Measurements from ENCODE around the gene TKT. TPM values are rescaled to one million over a fixed set of nuclear protein-coding genes. Genes with fewer than 3 reads are reported as not detected.

TKT gene
- total and polyA plus RNA-seq, 2 of the 8 experiments (the other 6 are each of a cell fraction or from before 2014, with no cell fraction given), result 418 to 986 TPM

DNA sequence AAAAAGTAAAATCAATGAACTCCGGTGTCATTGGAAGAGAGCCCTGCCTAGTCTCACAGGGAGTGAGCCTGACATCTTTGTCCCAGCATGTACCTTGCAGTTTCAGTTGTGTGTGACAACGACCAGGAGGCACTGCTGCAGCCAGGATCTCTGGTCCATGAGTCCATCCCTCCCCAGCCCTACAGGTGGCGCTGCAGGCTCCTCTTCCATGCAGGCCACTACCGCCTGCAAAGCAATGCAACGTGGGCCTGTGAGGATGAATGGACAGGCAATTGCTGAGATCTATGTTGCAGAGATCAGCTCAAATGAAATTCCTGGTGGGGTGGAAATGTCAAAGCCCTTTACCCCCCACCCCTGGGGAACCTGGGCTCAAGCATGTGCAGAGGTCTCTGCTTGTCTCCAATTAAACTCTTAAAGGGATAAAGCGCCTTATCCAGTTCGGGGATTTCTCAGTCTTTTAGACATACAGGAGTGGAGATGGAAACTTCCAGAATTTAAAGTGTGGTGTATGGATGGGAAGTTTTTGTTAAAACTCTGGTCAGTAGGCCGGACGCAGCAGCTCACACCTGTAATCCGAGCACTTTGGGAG, 35.8 kb downstream of the TKT start (continued):
- TF ChIP-seq RFX5 (IDR thresholded peaks at IDR 0.05; ENCODE audit: borderline replicate concordance, low read depth, low read length), result no peak
- no peak for TF ChIP-seq HDAC6 (IDR thresholded peaks at IDR 0.05; ENCODE audit: low read depth, low read length)
- no peak for TF ChIP-seq BCL11A (IDR thresholded peaks at IDR 0.05; ENCODE audit: low read depth in 2 of 2, low read length in 2 of 2)
- no peak for TF ChIP-seq CREB1 (IDR thresholded peaks at IDR 0.05)
- no peak for TF ChIP-seq SIX5 (IDR thresholded peaks at IDR 0.05; ENCODE audit: low read depth, low read length)
- no peak for TF ChIP-seq CHD2 (IDR thresholded peaks at IDR 0.05; ENCODE audit: low read length)
- 0 out of 2 replicates have a peak, but pooled peaks have one; percentile 19 for TF ChIP-seq TBP (IDR thresholded peaks at IDR 0.05; ENCODE audit: low read depth, low read length)
- no peak for TF ChIP-seq TAF7 (optimal IDR thresholded peaks at IDR 0.05; ENCODE audit: borderline replicate concordance, low read depth, low read length)
- no peak for TF ChIP-seq NRF1 (IDR thresholded peaks at IDR 0.05; ENCODE audit: low read depth, low read length)
- TF ChIP-seq NANOG (IDR thresholded peaks at IDR 0.05; ENCODE audit: insufficient read depth, low read depth, low read length, poor library complexity, severe bottlenecking), result no peak
- TF ChIP-seq, protein P1, sequence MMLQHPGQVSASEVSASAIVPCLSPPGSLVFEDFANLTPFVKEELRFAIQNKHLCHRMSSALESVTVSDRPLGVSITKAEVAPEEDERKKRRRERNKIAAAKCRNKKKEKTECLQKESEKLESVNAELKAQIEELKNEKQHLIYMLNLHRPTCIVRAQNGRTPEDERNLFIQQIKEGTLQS (IDR thresholded peaks at IDR 0.05; ENCODE audit: insufficient read depth, low read depth, low read length), result no peak
- TF ChIP-seq EP300 (IDR thresholded peaks at IDR 0.05; ENCODE audit: borderline replicate concordance in 1 of 2, low read depth in 2 of 2, low read length in 2 of 2), result no peak
- no peak for TF ChIP-seq JUND (IDR thresholded peaks at IDR 0.05; ENCODE audit: low read length)
- peak in 2 of 3 experiments; percentile 97 to 98; a peak in 3 of 4 replicates for TF ChIP-seq CTCF (IDR thresholded peaks at IDR 0.05; ENCODE audit: control extremely low read depth in 1 of 3, insufficient read depth in 1 of 3, low read depth in 1 of 3, low read length in 3 of 3)
- 0 out of 4 replicates have a peak, but pooled peaks of 1 of the 2 experiments have one; percentile 21 for TF ChIP-seq SIN3A (conservative IDR thresholded peaks at IDR 0.05 in 1 of 2, IDR thresholded peaks at IDR 0.05 in 1 of 2; ENCODE audit: low read depth in 1 of 2, low read length in 2 of 2)
- TF ChIP-seq KDM5A (IDR thresholded peaks at IDR 0.05; ENCODE audit: low read length), result no peak
- no peak for TF ChIP-seq RXRA (IDR thresholded peaks at IDR 0.05; ENCODE audit: insufficient read depth, low read depth, low read length)
- no peak for TF ChIP-seq SP2 (IDR thresholded peaks at IDR 0.05; ENCODE audit: low read length)
- TF ChIP-seq RAD21 (IDR thresholded peaks at IDR 0.05 in 1 of 2, conservative IDR thresholded peaks at IDR 0.05 in 1 of 2; ENCODE audit: low read depth in 2 of 2, low read length in 2 of 2), result peak; percentile 85 to 89
- no peak for TF ChIP-seq BRCA1 (IDR thresholded peaks at IDR 0.05; ENCODE audit: low read depth, low read length)
- TF ChIP-seq CEBPB (IDR thresholded peaks at IDR 0.05; ENCODE audit: low read depth, low read length), result no peak
- no peak for TF ChIP-seq EGR1 (IDR thresholded peaks at IDR 0.05; ENCODE audit: borderline replicate concordance, low read depth, low read length)

All from H1 (cell line).